ENCODE measurements around the gene C12orf42.

The C12orf42 gene

DNA sequence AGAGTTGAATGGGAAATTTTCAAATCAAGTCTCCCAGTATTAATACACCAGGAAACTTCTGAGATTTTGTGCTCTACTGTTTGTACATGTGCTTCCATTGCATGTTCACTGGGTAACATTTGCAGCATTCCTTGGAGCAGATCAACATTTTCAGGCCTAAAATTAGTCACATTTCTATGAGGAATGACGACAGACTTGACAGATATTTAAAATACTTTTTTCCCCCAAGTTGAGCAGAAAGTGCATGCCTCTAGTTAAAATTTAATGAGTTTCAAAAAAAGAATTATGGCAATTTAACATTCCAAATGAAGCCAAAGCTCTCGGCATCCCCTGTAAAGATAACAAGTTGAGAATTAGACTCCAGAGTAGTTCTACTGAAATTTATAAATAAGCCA lies 72.3 kb downstream of the C12orf42 start:
- no peak for FAIRE-seq

DNA sequence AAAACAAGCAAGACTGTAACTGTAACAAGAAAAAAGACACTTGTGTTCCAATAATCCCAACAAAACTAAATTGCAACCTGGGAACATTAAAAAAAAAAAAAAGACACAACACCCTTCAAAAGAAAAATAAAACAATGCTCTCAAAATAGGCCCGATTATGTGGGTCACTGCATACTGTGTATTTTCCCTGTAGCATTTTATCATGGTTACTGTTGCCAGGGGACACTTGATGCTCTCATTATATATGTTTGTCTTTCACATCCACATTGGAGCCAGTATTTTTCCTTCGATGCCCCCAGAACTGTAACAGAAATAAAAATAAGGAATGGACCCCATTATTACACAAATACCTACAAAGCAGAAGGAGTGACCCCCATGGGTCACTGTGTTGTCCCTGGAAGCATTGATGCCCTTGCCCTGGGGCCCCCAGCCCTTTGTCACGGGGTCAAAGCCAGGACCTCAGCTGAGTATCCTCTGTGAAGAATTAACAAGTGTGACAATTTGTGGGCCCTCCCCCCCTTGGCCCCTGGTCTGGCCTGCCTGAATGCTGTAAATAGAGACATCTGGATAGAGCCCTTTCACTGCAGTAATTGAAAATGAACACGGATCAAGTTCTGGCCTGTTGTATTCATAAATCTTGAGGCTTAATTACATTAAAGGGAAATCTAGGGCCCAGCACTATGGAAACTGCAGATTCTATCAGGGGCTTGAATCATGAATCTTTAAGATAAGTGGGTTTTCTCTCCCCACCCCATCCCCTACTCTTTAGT lies 72.8 kb downstream of the C12orf42 start:
- FAIRE-seq: no peak

DNA sequence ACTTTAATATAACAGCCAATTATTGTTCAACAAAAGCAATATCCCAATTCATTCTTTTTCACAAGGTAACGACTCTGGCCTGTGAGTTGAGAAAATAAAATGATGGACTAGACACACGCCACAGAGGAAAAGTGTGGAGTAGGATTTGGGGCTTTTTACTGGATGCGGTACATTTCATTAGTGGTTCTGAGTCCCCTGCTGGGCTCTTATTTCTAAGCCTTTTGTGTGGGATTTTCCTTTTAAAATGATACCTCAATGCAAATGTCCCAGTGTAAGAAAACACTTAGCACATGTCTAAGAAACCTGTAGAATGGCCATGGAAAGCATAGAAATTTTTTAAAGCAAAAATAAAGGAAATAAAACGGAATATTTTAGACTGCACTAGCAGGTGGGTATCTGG lies 73.4 kb downstream of the C12orf42 start:
- no peak for FAIRE-seq

DNA sequence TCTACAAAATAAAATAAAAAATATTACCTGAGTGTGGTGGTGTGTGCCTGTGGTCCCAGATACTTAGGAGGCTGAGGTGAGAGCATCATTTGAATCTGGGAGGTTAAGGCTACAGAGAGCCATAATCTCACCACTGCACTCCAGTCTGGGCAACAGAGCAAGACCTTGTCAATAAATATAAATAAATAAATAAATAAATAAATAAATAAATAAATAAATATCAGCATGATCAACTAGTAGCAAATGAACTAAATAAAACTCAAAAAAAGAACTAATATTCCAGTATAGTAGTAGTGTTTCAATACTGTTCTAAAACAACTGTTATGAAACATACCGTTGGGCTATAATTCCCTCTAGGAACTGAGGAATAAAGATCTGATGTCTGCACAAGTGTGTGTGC lies 74.4 kb downstream of the C12orf42 start:
- no peak for FAIRE-seq

DNA sequence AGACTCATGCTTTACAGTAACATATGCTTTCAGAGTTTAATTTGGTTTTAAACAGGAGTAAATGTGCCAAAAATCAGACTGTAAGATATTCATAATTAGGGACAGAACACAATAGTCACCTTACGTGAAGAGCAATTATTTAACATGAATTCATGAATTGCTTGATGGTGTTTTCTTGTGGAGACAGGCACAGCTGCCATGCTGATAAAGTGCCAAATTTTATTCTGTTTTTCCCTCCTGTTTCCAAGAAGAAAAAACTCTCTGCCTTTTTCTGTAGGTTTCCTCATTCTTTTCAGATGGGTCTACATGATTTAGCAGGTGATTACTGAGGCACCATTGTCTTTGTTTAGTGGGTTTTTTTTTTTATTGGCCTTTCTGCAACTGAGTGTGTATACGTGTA lies 80.1 kb downstream of the C12orf42 start:
- no peak for FAIRE-seq

DNA sequence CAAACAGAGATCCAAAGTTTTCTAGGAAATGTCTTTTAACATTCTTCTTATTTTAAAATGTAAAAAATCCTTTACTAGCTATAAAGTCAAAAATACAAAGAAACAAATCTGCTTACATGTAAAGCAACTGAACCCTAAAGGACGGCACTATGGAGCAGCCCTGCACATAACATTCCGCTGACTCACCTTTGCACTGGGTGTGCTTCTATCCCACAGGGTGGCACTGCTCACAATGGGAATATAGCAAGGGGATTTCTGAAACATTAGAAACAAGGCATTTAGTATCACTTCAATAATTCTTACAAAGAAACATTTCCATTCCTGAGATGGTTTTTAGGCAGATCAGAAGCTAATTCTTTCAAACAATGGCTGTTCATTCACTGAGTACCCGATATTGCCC lies 94.3 kb downstream of the C12orf42 start:
- no peak for FAIRE-seq

DNA sequence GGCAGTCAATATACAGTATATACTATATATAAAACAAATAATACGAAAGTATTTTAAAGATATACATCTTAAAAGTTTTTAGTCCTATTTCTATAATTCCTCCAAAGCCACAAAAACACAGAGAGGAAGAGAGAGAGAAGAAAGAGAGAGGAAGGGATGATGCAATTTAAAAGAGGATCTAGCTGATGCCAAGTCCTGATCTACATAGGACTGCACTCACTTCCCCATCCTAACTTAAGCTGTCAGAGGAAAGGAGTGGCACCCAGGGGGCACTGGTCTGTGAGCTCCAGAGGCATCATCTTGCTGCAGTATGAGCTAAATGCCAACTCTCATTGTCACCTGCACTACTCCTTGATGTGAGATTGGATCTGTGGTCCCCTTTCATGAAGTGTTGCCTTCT lies 95.8 kb downstream of the C12orf42 start:
- FAIRE-seq: no peak

DNA sequence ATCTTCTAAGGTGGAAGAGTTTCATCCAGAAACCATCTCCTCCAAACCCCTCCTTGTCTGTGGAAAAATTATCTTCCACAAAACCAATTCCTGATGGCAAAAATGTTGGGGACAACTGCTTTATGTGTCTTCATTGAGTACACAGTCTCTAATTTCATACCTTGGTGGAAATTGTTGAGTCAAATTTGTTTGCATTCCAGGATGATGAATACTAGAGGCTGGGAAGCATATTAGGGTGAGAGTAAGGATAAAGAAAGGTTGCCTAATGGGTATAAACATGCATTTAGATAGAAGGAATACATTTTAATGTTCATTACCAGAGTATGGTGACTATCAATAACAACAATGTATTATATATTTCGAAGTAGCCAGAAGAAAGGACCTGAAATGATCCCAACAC lies 98.2 kb downstream of the C12orf42 start:
- FAIRE-seq: no peak

DNA sequence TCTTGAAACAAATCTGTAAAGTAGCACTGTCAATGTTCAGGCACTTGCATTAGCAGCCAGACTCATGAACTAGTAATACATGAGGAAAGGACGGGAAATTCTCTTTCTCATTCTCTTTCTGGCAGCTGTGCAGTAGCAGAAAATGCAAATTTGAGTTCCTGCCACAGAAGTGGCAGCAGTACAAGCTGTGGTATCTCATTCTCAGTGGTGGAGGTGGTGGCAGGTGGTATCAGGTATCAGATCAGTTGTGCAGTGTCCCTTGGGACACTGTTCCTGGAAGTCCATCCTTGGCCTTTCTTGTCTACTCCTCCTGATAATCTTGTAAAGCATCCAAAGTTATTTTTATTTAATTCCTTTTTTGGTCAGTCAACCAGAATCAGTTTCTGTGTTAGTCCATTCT lies 103.0 kb downstream of the C12orf42 start:
- no peak for FAIRE-seq

DNA sequence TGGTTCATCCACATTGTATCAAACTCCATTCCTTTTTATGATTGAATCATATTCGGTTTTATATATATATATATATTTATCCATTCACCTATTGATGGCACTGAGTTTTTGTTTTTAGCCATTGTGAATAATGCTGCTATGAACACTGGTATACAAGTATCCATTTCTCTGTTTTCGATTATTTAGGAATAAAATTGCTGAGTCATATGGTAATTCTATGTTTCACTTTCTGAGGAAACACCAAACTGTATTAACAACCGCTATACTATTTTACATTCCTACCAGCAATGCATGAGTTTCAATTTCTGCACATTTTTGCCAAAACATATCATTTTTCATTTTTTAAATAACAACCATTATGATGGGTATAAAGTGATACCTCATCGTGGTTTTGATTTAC lies 104.7 kb downstream of the C12orf42 start:
- FAIRE-seq: no peak

DNA sequence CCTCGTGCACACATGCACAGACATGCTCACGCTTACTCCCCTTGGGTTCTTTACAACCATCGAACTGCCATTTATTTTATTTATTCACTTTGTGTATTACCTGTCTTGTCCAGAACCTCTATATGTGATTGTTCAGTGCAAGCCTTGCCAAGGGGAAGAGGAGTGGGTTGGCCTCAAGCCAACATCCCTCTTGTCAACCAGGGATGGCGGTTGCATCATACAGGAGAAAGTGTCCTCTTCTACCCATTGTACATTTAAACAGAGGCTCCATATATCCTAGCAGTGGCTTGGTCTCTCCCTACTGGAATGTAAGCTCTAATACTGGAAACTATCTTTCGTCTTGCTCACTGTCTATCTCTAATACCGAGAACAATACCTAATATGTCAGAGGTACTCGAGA lies 108.4 kb downstream of the C12orf42 start:
- FAIRE-seq: no peak

DNA sequence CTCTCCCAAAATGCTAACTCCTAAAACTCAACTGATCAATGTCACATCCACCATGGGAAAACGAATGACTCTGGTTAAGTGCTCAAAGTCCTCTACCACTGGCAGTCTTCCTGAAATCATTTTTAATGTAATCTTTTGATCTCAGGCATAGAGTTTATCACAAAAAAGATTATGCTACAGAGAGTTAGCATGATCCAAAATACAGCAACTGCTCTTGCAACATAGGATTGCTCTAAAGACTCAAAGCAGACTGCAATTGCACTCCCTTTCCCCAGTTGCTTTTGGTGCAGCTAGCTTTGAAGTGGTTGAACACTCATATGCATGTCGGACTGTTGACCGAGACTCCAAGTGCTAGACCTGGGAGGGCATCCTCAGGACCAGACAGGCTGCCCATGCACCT lies 109.3 kb downstream of the C12orf42 start:
- no peak for FAIRE-seq

DNA sequence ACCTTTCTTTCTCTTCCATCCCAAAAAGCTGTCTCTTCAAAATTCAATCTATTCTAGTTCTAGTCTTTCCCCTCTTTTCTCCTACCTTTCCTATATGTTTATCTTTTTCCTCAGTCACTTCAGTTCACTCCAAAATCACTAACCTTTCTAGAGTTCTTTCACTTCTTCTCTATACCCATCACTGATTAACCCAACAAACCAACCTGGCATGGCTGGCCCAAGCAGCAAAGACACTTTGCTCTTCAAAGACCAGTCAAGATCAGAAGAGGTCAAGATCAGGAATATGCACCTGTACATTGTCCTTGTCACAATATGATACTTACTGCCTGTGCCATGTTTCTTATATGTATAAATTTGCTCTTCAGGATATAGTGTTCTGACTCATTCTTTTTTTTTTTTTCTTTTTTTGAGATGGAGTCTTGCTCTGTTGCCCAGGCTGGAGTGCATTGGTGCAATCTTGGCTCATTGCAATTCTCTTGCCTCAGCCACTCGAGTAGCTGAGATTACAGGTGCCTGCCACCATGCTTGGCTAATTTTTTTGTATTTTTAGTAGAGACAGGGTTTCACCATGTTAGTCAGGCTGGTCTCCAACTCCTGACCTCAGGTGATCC lies 112.9 kb downstream of the C12orf42 start:
- FAIRE-seq: no peak

DNA sequence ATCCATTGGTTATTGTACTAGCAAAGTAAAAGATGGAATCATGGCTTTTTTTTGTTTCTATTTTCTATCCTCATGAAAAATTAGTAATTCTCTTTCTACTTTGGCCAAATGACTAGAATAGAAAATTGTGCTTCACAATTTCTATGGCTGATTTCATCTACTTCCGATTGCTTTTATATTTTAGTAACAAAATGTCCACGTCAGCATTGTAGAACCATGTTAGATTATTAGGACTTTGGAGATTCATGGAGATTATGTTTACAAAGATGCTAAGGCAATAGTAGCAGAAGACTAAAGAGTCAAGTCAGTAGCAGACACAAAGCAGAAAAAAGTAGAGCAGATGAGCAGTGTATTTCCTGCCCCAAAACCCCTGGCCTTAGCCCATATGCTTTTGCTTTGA lies 113.6 kb downstream of the C12orf42 start:
- no peak for FAIRE-seq

DNA sequence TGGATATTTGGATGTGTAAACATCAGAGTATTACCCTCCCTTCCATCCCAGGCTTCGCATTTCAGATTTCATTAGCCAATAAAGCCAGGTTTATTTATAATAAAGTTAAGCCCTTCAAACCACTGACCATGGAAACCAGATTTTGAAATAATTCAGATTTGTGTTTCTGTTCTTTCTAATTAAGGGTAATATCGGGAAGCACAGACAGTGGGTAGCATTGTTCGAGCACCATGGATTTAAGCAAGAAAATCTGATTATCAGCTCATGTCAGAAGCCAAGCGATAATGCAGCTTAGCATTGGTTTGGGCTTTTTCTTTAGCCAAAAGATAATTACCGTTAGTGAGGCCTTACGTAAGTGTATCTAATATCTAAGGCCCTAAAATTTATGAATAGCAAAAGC lies 116.1 kb downstream of the C12orf42 start:
- FAIRE-seq: no peak

DNA sequence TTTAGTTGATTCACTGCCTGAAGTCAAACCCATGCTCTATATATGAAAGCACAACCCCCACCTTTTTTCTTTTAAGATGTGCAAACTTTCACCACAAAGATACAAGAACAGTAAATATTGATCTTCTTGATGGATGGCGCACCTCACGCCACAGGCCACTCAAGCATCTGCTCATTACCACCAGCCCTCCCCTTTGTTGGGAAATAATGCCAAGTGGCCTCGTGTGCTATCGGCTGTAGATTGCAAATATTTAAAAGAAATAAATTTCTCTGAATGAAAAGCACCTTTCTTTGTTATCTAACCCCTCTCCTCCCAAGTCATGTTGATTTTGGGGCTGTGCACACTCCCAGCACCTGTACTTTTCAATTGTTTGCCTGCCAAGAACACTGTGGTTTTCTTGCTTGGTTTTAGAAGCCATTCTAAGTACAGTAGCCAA lies 122.7 kb downstream of the C12orf42 start:
- no peak for FAIRE-seq

DNA sequence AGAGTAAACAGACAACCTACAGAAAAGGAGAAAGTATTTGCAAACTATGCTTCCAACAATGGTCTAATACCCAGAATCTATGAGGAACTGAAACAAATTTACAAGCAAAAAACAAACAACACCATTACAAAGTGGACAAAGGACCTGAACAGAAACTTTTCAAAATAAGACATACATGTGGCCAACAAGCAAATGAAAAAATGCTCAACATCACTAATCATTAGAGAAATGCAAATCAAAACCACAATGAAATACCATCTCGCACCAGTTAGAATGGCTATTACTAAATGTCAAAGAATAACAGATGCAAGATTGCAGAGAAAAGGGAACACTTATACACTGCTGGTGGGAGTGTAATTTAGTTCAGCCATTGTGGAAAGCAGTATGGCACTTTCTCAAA lies 125.8 kb downstream of the C12orf42 start:
- FAIRE-seq: no peak

DNA sequence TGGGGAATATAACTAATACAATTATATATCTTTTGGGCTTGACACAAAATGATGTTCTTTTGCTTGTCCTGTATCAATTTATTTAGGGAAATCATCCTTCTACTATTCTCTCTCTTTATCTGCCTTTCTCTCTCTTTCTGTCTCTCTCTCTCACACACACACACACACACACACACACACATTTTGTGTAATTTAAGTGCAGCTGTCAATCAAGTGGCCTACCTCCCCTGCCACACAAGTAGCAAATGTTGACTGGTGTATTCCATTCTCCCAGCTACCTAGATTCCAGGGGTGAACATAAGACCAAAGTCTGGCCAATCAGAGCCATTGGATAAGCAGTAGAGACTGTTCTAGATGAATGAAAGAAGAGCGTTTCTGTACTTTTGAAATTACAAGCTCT lies 127.6 kb downstream of the C12orf42 start:
- FAIRE-seq: no peak

DNA sequence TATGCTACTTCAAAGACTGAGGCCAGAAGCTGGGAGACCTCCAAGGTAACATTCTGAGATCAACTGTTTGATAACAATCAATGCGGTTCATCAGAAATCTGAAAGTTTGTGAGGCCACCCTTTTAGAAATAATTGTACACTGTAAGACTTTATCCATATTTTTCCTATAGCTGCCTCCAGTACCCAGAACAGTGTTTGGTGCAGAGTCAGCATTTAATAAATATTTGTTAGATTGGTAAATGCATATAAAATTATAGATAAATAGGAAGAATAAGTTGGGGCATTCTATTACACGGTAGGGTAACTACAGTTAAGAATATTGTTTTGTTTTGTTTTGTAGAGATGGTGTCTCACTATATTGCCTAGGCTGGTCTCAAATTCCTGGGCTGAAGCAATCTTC lies 141.4 kb downstream of the C12orf42 start:
- no peak for FAIRE-seq

DNA sequence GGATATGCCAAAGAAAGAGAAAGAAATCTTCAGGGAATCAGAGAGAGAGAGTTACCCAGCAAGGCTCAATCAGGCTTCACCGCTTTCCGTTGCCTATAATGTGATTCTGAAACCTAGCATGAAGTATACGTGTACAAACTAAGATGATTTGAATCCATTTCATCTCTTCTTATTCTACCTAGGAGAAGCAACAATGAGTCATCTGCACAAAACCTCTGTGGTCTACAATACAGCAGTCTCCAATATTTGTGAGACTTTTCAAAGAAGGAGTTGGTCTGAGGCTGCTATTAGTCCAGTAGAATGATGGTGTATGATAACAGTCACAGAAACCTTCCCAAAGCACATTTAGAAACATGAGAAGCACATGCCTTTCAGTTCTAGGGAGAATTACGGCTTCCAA lies 141.9 kb downstream of the C12orf42 start:
- no peak for FAIRE-seq

DNA sequence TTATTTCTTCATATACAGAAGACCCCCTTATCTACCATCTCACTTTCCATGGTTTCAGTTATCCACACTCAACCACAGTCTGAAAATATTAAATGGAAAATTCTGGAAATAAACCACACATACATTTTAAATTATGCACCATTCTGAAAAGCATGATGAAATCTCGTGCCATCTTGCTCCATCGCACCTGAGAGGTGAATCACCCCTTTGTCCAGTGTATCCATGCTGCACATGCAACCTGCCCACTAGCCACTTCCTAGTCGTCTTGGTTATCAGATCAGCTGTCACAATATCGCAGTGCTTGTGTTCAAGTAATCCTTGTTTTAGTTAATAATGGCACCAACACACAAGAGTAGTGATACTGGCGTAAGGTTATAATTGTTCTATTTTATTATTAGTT lies 145.7 kb downstream of the C12orf42 start:
- FAIRE-seq: no peak

DNA sequence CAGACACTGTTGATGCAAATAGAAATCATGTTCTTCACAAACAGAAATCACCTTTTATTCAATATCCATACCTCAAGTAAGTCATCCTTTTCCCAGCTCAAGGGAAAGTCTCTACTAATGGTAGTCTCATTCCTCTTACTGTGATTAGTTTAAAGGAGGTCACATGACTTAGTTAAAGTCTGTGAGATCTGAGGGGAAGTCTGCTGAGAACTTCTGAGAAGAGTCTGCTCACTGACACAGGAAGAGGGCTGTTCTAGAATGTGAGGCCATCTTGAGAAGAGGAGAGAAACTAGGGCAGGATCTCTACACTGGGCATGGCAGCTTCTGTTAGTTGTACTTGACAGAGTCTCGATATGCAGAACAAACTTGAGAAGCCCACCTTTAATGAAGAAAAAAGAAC lies 146.8 kb downstream of the C12orf42 start:
- FAIRE-seq: no peak

DNA sequence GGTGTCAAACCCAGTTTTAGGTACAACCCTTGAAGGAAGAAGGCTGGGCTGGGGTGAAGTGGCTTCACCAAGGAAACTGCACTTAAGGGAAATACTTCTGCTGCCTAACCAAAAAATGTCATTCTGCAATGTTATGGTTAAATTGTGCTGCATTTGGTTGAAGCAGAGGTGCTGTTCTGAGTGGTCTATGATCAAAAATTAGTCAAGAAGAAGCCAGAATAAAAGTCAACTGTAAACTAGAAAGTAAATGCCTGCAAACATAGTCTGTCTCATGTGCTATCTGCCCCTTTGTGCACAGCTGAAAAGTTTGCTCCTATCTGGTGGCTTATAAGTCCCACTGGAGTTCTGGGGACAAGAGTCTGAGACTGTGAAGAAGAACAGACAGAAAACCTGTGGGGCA lies 158.8 kb downstream of the C12orf42 start:
- FAIRE-seq: no peak

DNA sequence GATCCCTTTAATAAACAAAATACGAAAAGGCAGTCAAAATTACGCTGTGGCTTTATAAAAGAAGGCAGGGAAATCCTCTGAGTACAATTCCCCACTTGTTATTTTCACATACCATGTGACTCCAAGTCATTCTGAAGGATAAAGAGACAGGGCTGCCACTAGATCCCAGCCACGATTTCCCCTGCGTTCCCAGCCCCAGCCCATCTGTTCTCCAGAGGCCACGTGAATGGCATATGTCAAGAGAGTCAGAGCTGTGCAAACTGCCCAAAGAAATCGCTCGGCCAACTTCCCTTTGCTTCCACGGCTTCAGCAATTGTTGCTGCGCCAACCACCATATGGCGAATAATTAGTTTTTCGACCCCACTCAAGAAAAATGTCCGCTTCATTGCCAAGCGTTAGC lies 161.3 kb downstream of the C12orf42 start:
- no peak for FAIRE-seq

DNA sequence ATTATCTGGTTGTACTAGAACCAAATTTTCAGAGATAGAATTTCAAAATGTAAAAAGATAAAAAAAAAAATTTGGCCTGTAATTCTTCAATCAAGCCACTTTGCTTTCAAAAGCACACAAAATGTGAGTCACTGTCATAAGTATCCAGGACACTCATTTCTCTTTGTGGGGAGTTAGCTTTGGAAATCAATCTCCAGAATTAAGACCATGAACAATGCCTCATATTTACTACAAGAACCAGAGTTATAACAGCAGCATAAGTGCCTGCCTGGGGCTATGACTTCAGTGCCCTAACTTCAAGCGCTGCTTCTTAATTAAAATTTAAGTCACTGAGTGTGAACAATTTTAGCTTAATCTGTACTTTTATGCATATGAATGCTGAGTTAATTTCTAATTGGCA lies 162.1 kb downstream of the C12orf42 start:
- no peak for FAIRE-seq
